GM18909 (cell line): Measurements from ENCODE around the gene RNF217.
"Not testable (repeated sequence)": the region's sequence is repeated elsewhere in the genome, so short reads cannot be mapped to it uniquely, and the experiment has no call there.

Experiments
- ATAC-seq: cut with Tn5 transposase; IDR thresholded peaks from one replicate; pipeline ENCODE4 v1.9.1; 2021; ENCODE audit warnings: mild to moderate bottlenecking; ENCODE audit not compliant: unreplicated experiment, poor library complexity

RNF217 gene

GRCh38 chr6:125009578-125009977 lies 47.3 kb downstream of the RNF217 start:
- ATAC-seq: no peak

- ATAC-seq: no peak
Observed at GRCh38 chr6:125013938-125014660, 51.9 kb downstream of the RNF217 start.

- ATAC-seq: no peak
Observed at GRCh38 chr6:125014661-125014957, 52.4 kb downstream of the RNF217 start.

GRCh38 chr6:125015152-125015551 lies 52.9 kb downstream of the RNF217 start:
- ATAC-seq: no peak

- ATAC-seq: no peak
Observed at GRCh38 chr6:125018136-125018535, 55.9 kb downstream of the RNF217 start.

GRCh38 chr6:125019281-125019680 lies 57.0 kb downstream of the RNF217 start:
- no peak for ATAC-seq

- no peak for ATAC-seq
Observed at GRCh38 chr6:125019918-125020317, 57.7 kb downstream of the RNF217 start.

GRCh38 chr6:125020385-125020784 lies 58.1 kb downstream of the RNF217 start:
- ATAC-seq: no peak

- no peak for ATAC-seq
Observed at GRCh38 chr6:125022391-125022989, 60.3 kb downstream of the RNF217 start.

- no peak for ATAC-seq
Observed at GRCh38 chr6:125025164-125025854, 63.1 kb downstream of the RNF217 start.

GRCh38 chr6:125027287-125027686 lies 65.0 kb downstream of the RNF217 start:
- no peak for ATAC-seq

GRCh38 chr6:125030969-125031368 lies 68.7 kb downstream of the RNF217 start:
- ATAC-seq: no peak

GRCh38 chr6:125031385-125031784 lies 69.1 kb downstream of the RNF217 start:
- no peak for ATAC-seq

GRCh38 chr6:125034929-125035328 lies 72.7 kb downstream of the RNF217 start:
- not testable (repeated sequence) for ATAC-seq

GRCh38 chr6:125036486-125036885 lies 74.2 kb downstream of the RNF217 start:
- ATAC-seq: not testable (repeated sequence)

GRCh38 chr6:125037827-125038226 lies 75.6 kb downstream of the RNF217 start:
- no peak for ATAC-seq

- no peak for ATAC-seq
Observed at GRCh38 chr6:125038925-125039324, 76.7 kb downstream of the RNF217 start.

GRCh38 chr6:125041740-125042459 lies 79.7 kb downstream of the RNF217 start:
- no peak for ATAC-seq

GRCh38 chr6:125044066-125044465 lies 81.8 kb downstream of the RNF217 start:
- ATAC-seq: no peak

- no peak for ATAC-seq
Observed at GRCh38 chr6:125044667-125045066, 82.4 kb downstream of the RNF217 start.
